RWPE2 (cell line): Measurements from ENCODE around the gene ERMAP.

Source experiments
- ATAC-seq: fragments of 200-7000 bp; cut with Tn5 transposase; 3 replicates; pipeline ENCODE4 v1.9.1; 2021; ENCODE audit warnings: low read depth
- DNase-seq: peaks from one replicate; pipeline ENCODE4 v3.0.0-alpha.2; 2020; ENCODE audit warnings: low spot score
- H3K27ac ChIP-seq: fragments of 450-650 bp; 2 replicates; pipeline ENCODE4 v1.5.1; 2017; ENCODE audit warnings: mild to moderate bottlenecking; ENCODE audit not compliant: poor library complexity, severe bottlenecking
- H3K27me3 ChIP-seq: fragments of 250-450 bp; sonication (Bioruptor Pico); 2 replicates; pipeline ENCODE4 v1.5.1; 2021; ENCODE audit warnings: mild to moderate bottlenecking, moderate library complexity; ENCODE audit not compliant: insufficient read depth, poor library complexity, severe bottlenecking
- H3K36me3 ChIP-seq: fragments of 250-450 bp; sonication (Bioruptor Pico); 2 replicates; pipeline ENCODE4 v1.5.1; 2020; ENCODE audit warnings: low read depth, mild to moderate bottlenecking, moderate library complexity
- H3K4me1 ChIP-seq: fragments of 250-450 bp; sonication (Bioruptor Pico); 2 replicates; pipeline ENCODE4 v1.5.1; 2021; ENCODE audit warnings: mild to moderate bottlenecking, moderate library complexity; ENCODE audit not compliant: insufficient read depth, poor library complexity, severe bottlenecking
- H3K4me3 ChIP-seq: fragments of 250-450 bp; sonication (Bioruptor Pico); 2 replicates; pipeline ENCODE4 v1.5.1; 2021; ENCODE audit warnings: mild to moderate bottlenecking, moderate library complexity; ENCODE audit not compliant: severe bottlenecking
- H3K9me3 ChIP-seq: fragments of 250-450 bp; sonication (Bioruptor Pico); 2 replicates; pipeline ENCODE4 v1.5.1; 2021; ENCODE audit warnings: mild to moderate bottlenecking, moderate library complexity; ENCODE audit not compliant: severe bottlenecking
- CTCF ChIP-seq: fragments of 450-650 bp; IDR thresholded peaks from one replicate; pipeline ENCODE4 v1.5.1; 2017; ENCODE audit warnings: mild to moderate bottlenecking, moderate library complexity; ENCODE audit not compliant: poor library complexity, severe bottlenecking

The ERMAP gene

GRCh38 chr1:42816585-42817439 is at the start of gene ERMAP, which contains the start of gene SVBP:
Gene ERMAP, plus strand, starts transcription at chr1:42817122. Its CDS starts 13,327 bp downstream, at chr1:42830449.
Gene SVBP, minus strand, starts transcription at chr1:42817397. Its CDS starts 853 bp downstream, at chr1:42816544.
- ATAC-seq (peak; percentile 87), DNase-seq (peak; percentile 90)
- Histone ChIP-seq H3K27me3 (no peaks in the 10 kb centered on the region), H3K4me3 (peak within 1 kb of the TSS; percentile 91), H3K4me1 (peaks cover 11% of the 10 kb centered on the region), H3K9me3 (no peaks in the 10 kb centered on the region), H3K36me3 (peaks cover 4% of the 10 kb centered on the region; the same call in 1 of the 2 replicates), H3K27ac (peak within 1 kb of the TSS; percentile 79)
- no peak for TF ChIP-seq CTCF

GRCh38 chr1:42767510-42768000 is 49.4 kb upstream of the ERMAP start:
- DNase-seq = no peak
- ATAC-seq = peak; percentile 15
- Histone ChIP-seq H3K4me3 (peak overlapping the region; percentile 83), H3K27ac (no peak overlapping the region), H3K9me3 (no peaks in the 10 kb centered on the region), H3K36me3 (peaks cover 7% of the 10 kb centered on the region), H3K27me3 (no peaks in the 10 kb centered on the region), H3K4me1 (peaks cover 4% of the 10 kb centered on the region)
- no peak for TF ChIP-seq CTCF

GRCh38 chr1:42768172-42768571 is 48.8 kb upstream of the ERMAP start:
- no peak for DNase-seq
- no peak for TF ChIP-seq CTCF
- H3K9me3 ChIP-seq = no peaks in the 10 kb centered on the region
- H3K4me1 ChIP-seq = peaks cover 4% of the 10 kb centered on the region
- no peaks in the 10 kb centered on the region for H3K27me3 ChIP-seq
- H3K4me3 ChIP-seq = peak overlapping the region; percentile 83
- H3K36me3 ChIP-seq = peaks cover 7% of the 10 kb centered on the region
- H3K27ac ChIP-seq = no peak overlapping the region
- no peak for ATAC-seq

GRCh38 chr1:42769811-42770210 is 47.1 kb upstream of the ERMAP start:
- Histone ChIP-seq H3K27me3 (no peaks in the 10 kb centered on the region), H3K4me3 (no peak overlapping the region), H3K9me3 (no peaks in the 10 kb centered on the region), H3K27ac (no peak overlapping the region), H3K4me1 (peaks cover 4% of the 10 kb centered on the region), H3K36me3 (peaks cover 20% of the 10 kb centered on the region)
- DNase-seq = no peak
- ATAC-seq = no peak
- no peak for TF ChIP-seq CTCF

GRCh38 chr1:42773420-42773819 is 43.5 kb upstream of the ERMAP start:
- no peak for TF ChIP-seq CTCF
- Histone ChIP-seq H3K27ac (no peak overlapping the region), H3K36me3 (peaks cover 34% of the 10 kb centered on the region), H3K4me3 (no peak overlapping the region), H3K9me3 (no peaks in the 10 kb centered on the region), H3K27me3 (no peaks in the 10 kb centered on the region), H3K4me1 (no peaks in the 10 kb centered on the region)
- DNase-seq (no peak), ATAC-seq (no peak)
